Measurements from ENCODE around the gene LRRC4C.

LRRC4C gene

GRCh38 chr11:41246399-41246745 is 213.1 kb downstream of the LRRC4C start:
- DNase-seq = no peak

GRCh38 chr11:41245704-41246398 is 213.6 kb downstream of the LRRC4C start:
- no peak for DNase-seq

- no peak for DNase-seq
Observed at GRCh38 chr11:41245184-41245583, 214.3 kb downstream of the LRRC4C start.

- no peak for DNase-seq
Observed at GRCh38 chr11:41237382-41237781, 222.1 kb downstream of the LRRC4C start.

- no peak for DNase-seq
Observed at GRCh38 chr11:41235668-41236067, 223.8 kb downstream of the LRRC4C start.

- DNase-seq = no peak
Observed at GRCh38 chr11:41225856-41226633, 233.4 kb downstream of the LRRC4C start.

GRCh38 chr11:41222236-41222635 is 237.2 kb downstream of the LRRC4C start:
- no peak for DNase-seq

- no peak for DNase-seq
Observed at GRCh38 chr11:41206388-41206787, 253.1 kb downstream of the LRRC4C start.

GRCh38 chr11:41201156-41201555 is 258.3 kb downstream of the LRRC4C start:
- peak; percentile 5 to 16 for DNase-seq

- DNase-seq = no peak
Observed at GRCh38 chr11:41190437-41191082, 268.9 kb downstream of the LRRC4C start.

- DNase-seq = no peak
Observed at GRCh38 chr11:41189701-41190436, 269.6 kb downstream of the LRRC4C start.

GRCh38 chr11:41177791-41178190 is 281.7 kb downstream of the LRRC4C start:
- DNase-seq = no peak

GRCh38 chr11:41175304-41175972 is 284.0 kb downstream of the LRRC4C start:
- no peak for DNase-seq

GRCh38 chr11:41146326-41146725 is 313.1 kb downstream of the LRRC4C start:
- DNase-seq = no peak

GRCh38 chr11:41145420-41145819 is 314.0 kb downstream of the LRRC4C start:
- DNase-seq = no peak

GRCh38 chr11:41134971-41135370 is 324.5 kb downstream of the LRRC4C start:
- no peak for DNase-seq

- no peak for DNase-seq
Observed at GRCh38 chr11:41133023-41133422, 326.4 kb downstream of the LRRC4C start.

- no peak for DNase-seq
Observed at GRCh38 chr11:41121600-41121999, 337.9 kb downstream of the LRRC4C start.

- DNase-seq = no peak
Observed at GRCh38 chr11:41119484-41119883, 340.0 kb downstream of the LRRC4C start.

GRCh38 chr11:41118521-41118920 is 340.9 kb downstream of the LRRC4C start:
- no peak for DNase-seq

GRCh38 chr11:41116970-41117369 is 342.5 kb downstream of the LRRC4C start:
- no peak for DNase-seq

GRCh38 chr11:41115066-41115465 is 344.4 kb downstream of the LRRC4C start:
- no peak for DNase-seq

GRCh38 chr11:41113160-41113559 is 346.3 kb downstream of the LRRC4C start:
- no peak for DNase-seq
